HepG2 (cell line): Measurements from ENCODE around the gene ZNF697. TPM values are rescaled to one million over a fixed set of nuclear protein-coding genes. Genes with fewer than 3 reads are reported as not detected.

Experiments
- AKAP8 ChIP-seq: sonication (generic); formaldehyde crosslinking; IDR thresholded peaks from 2 replicates; pipeline ENCODE4 v1.5.1; 2020; ENCODE audit warnings: mild to moderate bottlenecking, missing genetic modification reagents
- CREB1 ChIP-seq, 2 experiments: fragments of 450-650 bp in 1 of 2; IDR thresholded peaks; 2 replicates each; pipeline ENCODE4 v1.6.1; 2016 to 2017; ENCODE audit warnings: control low read depth in 1 of 2, mild to moderate bottlenecking in 1 of 2, missing compliant biosample characterization in 1 of 2, missing genetic modification characterization in 1 of 2
- DMAP1 ChIP-seq: IDR thresholded peaks from 2 replicates; pipeline ENCODE4 v1.6.1; 2016
- ELF4 ChIP-seq: sonication (generic); formaldehyde crosslinking; IDR thresholded peaks from 2 replicates; pipeline ENCODE4 v1.5.0; 2020; ENCODE audit warnings: missing genetic modification reagents, mild to moderate bottlenecking, moderate library complexity, borderline replicate concordance
- FOXC1 ChIP-seq: sonication (generic); formaldehyde crosslinking; IDR thresholded peaks from 2 replicates; pipeline ENCODE4 v1.8.0; 2022; ENCODE audit warnings: mild to moderate bottlenecking, missing genetic modification reagents, borderline replicate concordance
- FOXK1 ChIP-seq: sonication (generic); formaldehyde crosslinking; IDR thresholded peaks from 2 replicates; pipeline ENCODE4 v1.4.0; 2020; ENCODE audit warnings: low read depth, missing genetic modification reagents, borderline replicate concordance
- HES4 ChIP-seq: sonication (generic); formaldehyde crosslinking; IDR thresholded peaks from 2 replicates; pipeline ENCODE4 v1.9.0; 2021; ENCODE audit warnings: mild to moderate bottlenecking, missing genetic modification reagents, borderline replicate concordance
- HMG20B ChIP-seq: conservative IDR thresholded peaks from 2 replicates; pipeline ENCODE4 v1.6.1; 2016; ENCODE audit warnings: missing genetic modification reagents, missing compliant biosample characterization
- NONO ChIP-seq, 2 experiments: fragments of 450-650 bp in 1 of 2; sonication (generic) in 1 of 2; formaldehyde crosslinking in 1 of 2; IDR thresholded peaks in 1 of 2; conservative IDR thresholded peaks in 1 of 2; 2 replicates each; pipeline versions ENCODE4 v1.6.1 to v1.8.0; 2017 to 2022; ENCODE audit warnings: mild to moderate bottlenecking in 1 of 2, missing genetic modification reagents in 1 of 2, moderate library complexity in 1 of 2
- PAWR ChIP-seq: sonication (generic); formaldehyde crosslinking; IDR thresholded peaks from 2 replicates; pipeline ENCODE4 v1.4.0; 2020; ENCODE audit warnings: missing genetic modification reagents, mild to moderate bottlenecking, borderline replicate concordance
- RFX5 ChIP-seq: IDR thresholded peaks from 2 replicates; pipeline ENCODE4 v1.6.1; 2011; ENCODE audit warnings: low read depth, low read length, improper control_type of control experiment
- SRY ChIP-seq: sonication (generic); formaldehyde crosslinking; IDR thresholded peaks from 2 replicates; pipeline ENCODE4 v1.8.0; 2022; ENCODE audit warnings: mild to moderate bottlenecking, missing genetic modification reagents
- ZBTB21 ChIP-seq: sonication (generic); formaldehyde crosslinking; IDR thresholded peaks from 2 replicates; pipeline ENCODE4 v1.4.0; 2020; ENCODE audit warnings: missing genetic modification reagents
- ZNF326 ChIP-seq: sonication (generic); formaldehyde crosslinking; IDR thresholded peaks from 2 replicates; pipeline ENCODE4 v1.4.0; 2020; ENCODE audit warnings: missing genetic modification reagents, borderline replicate concordance
- ZNF589 ChIP-seq: sonication (generic); formaldehyde crosslinking; conservative IDR thresholded peaks from 2 replicates; pipeline ENCODE4 v1.8.0; 2022; ENCODE audit warnings: mild to moderate bottlenecking, moderate library complexity, missing genetic modification reagents
- ZNF724P ChIP-seq: sonication (generic); formaldehyde crosslinking; IDR thresholded peaks from 2 replicates; pipeline ENCODE4 v1.8.0; 2022; ENCODE audit warnings: missing genetic modification reagents, borderline replicate concordance
- ZNF75D ChIP-seq: sonication (generic); formaldehyde crosslinking; IDR thresholded peaks from 2 replicates; pipeline ENCODE4 v1.8.1; 2023; ENCODE audit warnings: missing genetic modification reagents, mild to moderate bottlenecking, borderline replicate concordance
- ZNF766 ChIP-seq: sonication (generic); formaldehyde crosslinking; IDR thresholded peaks from 2 replicates; pipeline ENCODE4 v1.5.0; 2020; ENCODE audit warnings: missing genetic modification reagents, borderline replicate concordance
- polyA plus RNA-seq, 8 experiments: library from polyadenylated mRNA; depleted of rRNA in 3 of 8; stranded (reverse) in 7 of 8; unstranded in 1 of 8; fragments of >200 nt; fragmentation: Illumina TruSeq in 4 of 8; extraction: Trizol in 4 of 8; gene quantifications; 2 replicates each; pipeline versions ENCODE4 v1.2.1 to v1.2.3, GENCODE V29; 2011 to 2016; ENCODE audit warnings: low read depth in 4 of 8, missing spikeins in 1 of 8, mixed read lengths in 1 of 8; ENCODE audit not compliant: insufficient read depth in 1 of 8
- total RNA-seq, 5 experiments: library from RNA; depleted of rRNA; stranded (reverse); fragments of >200 nt; fragmentation: Illumina TruSeq; extraction: Trizol; gene quantifications; 2 replicates each; pipeline ENCODE4 v1.2.3, GENCODE V29; 2016; ENCODE audit warnings: low read depth in 1 of 5
- TF ChIP-seq, protein P1 (sequence below): sonication (generic); formaldehyde crosslinking; IDR thresholded peaks from 2 replicates; pipeline ENCODE4 v1.5.0; 2020; ENCODE audit warnings: missing genetic modification reagents
- TF ChIP-seq, protein P2 (sequence below): sonication (generic); formaldehyde crosslinking; IDR thresholded peaks from 2 replicates; pipeline ENCODE4 v1.5.0; 2020; ENCODE audit warnings: missing genetic modification reagents, mild to moderate bottlenecking, borderline replicate concordance
- TF ChIP-seq, protein P3 (sequence below): sonication (generic); formaldehyde crosslinking; IDR thresholded peaks from 2 replicates; pipeline ENCODE4 v1.5.0; 2020; ENCODE audit warnings: mild to moderate bottlenecking, low read depth, missing genetic modification reagents, borderline replicate concordance
- TF ChIP-seq, protein P4 (sequence below): sonication (generic); formaldehyde crosslinking; IDR thresholded peaks from 2 replicates; pipeline ENCODE4 v1.5.1; 2020; ENCODE audit warnings: missing genetic modification reagents, mild to moderate bottlenecking, borderline replicate concordance
- TF ChIP-seq, protein P5 (sequence below): sonication (generic); formaldehyde crosslinking; IDR thresholded peaks from 2 replicates; pipeline ENCODE4 v1.4.0; 2020; ENCODE audit warnings: missing genetic modification reagents

The ZNF697 gene
- total and polyA plus RNA-seq, 2 of the 13 experiments (the other 11 are each of a cell fraction or from before 2014, with no cell fraction given) = 2.3 to 7.1 TPM

DNA sequence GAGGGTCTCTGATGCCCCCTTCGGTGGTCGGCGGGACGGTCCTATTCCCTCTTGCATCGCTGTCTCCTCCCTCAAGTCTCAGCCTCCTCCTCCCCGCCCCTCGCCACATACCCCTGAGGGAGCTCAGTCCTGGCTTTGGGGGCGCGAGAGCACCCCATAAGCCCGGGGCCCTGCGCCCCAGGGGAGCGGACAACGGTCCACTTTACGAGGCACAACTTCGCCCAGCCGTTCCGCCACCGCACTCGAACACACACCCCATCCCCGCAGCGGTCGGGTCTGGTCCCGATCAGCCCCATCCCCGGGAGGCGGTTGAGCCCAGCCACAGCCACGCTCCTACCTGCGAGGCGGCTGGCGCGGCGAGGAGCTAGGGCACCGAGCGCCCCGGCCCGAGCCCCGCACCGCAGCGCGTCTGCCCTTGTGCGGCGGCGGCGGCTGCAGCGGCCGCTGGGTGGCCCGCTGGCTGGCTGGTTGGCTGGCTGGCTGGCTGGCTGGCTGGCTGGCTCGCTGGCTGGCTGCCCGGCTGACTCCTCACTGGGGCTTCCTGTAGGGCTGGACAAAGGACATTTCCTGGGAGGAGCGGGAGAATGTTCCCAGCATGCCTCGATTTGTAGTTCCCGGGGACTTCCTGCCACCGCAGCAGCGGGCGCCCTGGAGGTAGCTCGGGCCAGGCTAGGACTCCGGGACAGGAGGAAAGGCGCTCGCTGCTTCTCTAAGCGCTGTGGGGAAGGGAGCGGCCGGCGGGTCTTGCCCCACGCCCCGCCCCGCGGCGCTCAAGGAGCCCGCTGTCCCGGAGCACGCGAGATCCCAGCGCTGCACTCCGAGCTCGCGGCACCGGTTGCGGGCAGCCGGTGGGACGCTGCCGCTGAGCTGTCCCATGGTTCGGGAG lies at the start of gene ZNF697 (continued):
- peak; percentile 67; the same call in 1 of the 2 replicates for TF ChIP-seq DMAP1 (CRISPR knock-in tag)
- no peak for TF ChIP-seq RFX5
- TF ChIP-seq ZNF724P (CRISPR knock-in tag) = no peak; the same call in 1 of the 2 replicates
- no peak for TF ChIP-seq ELF4 (CRISPR knock-in tag)
- 0 out of 2 replicates have a peak, but pooled peaks have one; percentile 64 for TF ChIP-seq ZNF766
- peak; percentile 79 for TF ChIP-seq SRY (CRISPR knock-in tag)
- TF ChIP-seq, protein P1, sequence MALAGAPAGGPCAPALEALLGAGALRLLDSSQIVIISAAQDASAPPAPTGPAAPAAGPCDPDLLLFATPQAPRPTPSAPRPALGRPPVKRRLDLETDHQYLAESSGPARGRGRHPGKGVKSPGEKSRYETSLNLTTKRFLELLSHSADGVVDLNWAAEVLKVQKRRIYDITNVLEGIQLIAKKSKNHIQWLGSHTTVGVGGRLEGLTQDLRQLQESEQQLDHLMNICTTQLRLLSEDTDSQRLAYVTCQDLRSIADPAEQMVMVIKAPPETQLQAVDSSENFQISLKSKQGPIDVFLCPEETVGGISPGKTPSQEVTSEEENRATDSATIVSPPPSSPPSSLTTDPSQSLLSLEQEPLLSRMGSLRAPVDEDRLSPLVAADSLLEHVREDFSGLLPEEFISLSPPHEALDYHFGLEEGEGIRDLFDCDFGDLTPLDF (CRISPR knock-in tag) = no peak
- TF ChIP-seq, protein P2, sequence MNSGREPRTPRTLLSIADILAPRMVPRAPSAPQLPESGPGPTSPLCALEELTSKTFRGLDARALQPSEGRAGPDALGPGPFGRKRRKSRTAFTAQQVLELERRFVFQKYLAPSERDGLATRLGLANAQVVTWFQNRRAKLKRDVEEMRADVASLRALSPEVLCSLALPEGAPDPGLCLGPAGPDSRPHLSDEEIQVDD (CRISPR knock-in tag) = 0 out of 2 replicates have a peak, but pooled peaks have one; percentile 60
- TF ChIP-seq, protein P3, sequence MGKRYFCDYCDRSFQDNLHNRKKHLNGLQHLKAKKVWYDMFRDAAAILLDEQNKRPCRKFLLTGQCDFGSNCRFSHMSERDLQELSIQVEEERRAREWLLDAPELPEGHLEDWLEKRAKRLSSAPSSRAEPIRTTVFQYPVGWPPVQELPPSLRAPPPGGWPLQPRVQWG (CRISPR knock-in tag) = no peak
- TF ChIP-seq, protein P4, sequence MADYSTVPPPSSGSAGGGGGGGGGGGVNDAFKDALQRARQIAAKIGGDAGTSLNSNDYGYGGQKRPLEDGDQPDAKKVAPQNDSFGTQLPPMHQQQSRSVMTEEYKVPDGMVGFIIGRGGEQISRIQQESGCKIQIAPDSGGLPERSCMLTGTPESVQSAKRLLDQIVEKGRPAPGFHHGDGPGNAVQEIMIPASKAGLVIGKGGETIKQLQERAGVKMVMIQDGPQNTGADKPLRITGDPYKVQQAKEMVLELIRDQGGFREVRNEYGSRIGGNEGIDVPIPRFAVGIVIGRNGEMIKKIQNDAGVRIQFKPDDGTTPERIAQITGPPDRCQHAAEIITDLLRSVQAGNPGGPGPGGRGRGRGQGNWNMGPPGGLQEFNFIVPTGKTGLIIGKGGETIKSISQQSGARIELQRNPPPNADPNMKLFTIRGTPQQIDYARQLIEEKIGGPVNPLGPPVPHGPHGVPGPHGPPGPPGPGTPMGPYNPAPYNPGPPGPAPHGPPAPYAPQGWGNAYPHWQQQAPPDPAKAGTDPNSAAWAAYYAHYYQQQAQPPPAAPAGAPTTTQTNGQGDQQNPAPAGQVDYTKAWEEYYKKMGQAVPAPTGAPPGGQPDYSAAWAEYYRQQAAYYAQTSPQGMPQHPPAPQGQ (CRISPR knock-in tag) = no peak
- no peak for TF ChIP-seq ZNF326 (CRISPR knock-in tag)
- TF ChIP-seq, protein P5, sequence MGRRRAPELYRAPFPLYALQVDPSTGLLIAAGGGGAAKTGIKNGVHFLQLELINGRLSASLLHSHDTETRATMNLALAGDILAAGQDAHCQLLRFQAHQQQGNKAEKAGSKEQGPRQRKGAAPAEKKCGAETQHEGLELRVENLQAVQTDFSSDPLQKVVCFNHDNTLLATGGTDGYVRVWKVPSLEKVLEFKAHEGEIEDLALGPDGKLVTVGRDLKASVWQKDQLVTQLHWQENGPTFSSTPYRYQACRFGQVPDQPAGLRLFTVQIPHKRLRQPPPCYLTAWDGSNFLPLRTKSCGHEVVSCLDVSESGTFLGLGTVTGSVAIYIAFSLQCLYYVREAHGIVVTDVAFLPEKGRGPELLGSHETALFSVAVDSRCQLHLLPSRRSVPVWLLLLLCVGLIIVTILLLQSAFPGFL (CRISPR knock-in tag) = no peak
- TF ChIP-seq ZNF589 (CRISPR knock-in tag) = no peak
- TF ChIP-seq CREB1 (IDR thresholded peaks at IDR 0.05) = no peak
- TF ChIP-seq CREB1 (CRISPR knock-in tag; IDR thresholded peaks at IDR 0.05) = no peak
- TF ChIP-seq FOXK1 (CRISPR knock-in tag) = no peak
- no peak for TF ChIP-seq ZBTB21
- TF ChIP-seq PAWR = no peak
- TF ChIP-seq AKAP8 (CRISPR knock-in tag) = no peak
- no peak; the same call in 1 of the 2 replicates for TF ChIP-seq FOXC1 (CRISPR knock-in tag)
- TF ChIP-seq NONO (IDR thresholded peaks at IDR 0.05) = no peak
- peak; percentile 76 for TF ChIP-seq NONO (CRISPR knock-in tag; conservative IDR thresholded peaks at IDR 0.05)
- TF ChIP-seq ZNF75D (CRISPR knock-in tag) = no peak
- TF ChIP-seq HES4 (CRISPR knock-in tag) = peak; percentile 19; the same call in 1 of the 2 replicates
- 0 out of 2 replicates have a peak, but pooled peaks have one; percentile 65 for TF ChIP-seq HMG20B (CRISPR knock-in tag)
